HG03432 (cell line): Measurements from ENCODE around the gene LAPTM5.

Experiments
- ATAC-seq: cut with Tn5 transposase; IDR thresholded peaks from one replicate; pipeline ENCODE4 v1.9.1; 2021; ENCODE audit warnings: mild to moderate bottlenecking, moderate library complexity; ENCODE audit not compliant: unreplicated experiment

The LAPTM5 gene

GRCh38 chr1:30732277-30732996 lies 25.1 kb downstream of the LAPTM5 start:
- peak; percentile 47 for ATAC-seq

- no peak for ATAC-seq
These were observed 25.7 kb downstream of the LAPTM5 start for GRCh38 chr1:30731806-30732276.

GRCh38 chr1:30731109-30731805 lies 26.3 kb downstream of the LAPTM5 start:
- no peak for ATAC-seq

- peak; percentile 40 for ATAC-seq
These were observed 27.0 kb downstream of the LAPTM5 start for GRCh38 chr1:30730346-30731108.

GRCh38 chr1:30729901-30730300 lies 27.7 kb downstream of the LAPTM5 start:
- ATAC-seq = no peak

- ATAC-seq = no peak
These were observed 28.5 kb downstream of the LAPTM5 start for GRCh38 chr1:30728832-30729638.

GRCh38 chr1:30728340-30728739 lies 29.2 kb downstream of the LAPTM5 start:
- no peak for ATAC-seq

- ATAC-seq = no peak
These were observed 29.8 kb downstream of the LAPTM5 start for GRCh38 chr1:30727824-30728223.

GRCh38 chr1:30726773-30727684 lies 30.5 kb downstream of the LAPTM5 start:
- no peak for ATAC-seq

- ATAC-seq = no peak
These were observed 31.3 kb downstream of the LAPTM5 start for GRCh38 chr1:30726236-30726635.

GRCh38 chr1:30725450-30726095 lies 32.0 kb downstream of the LAPTM5 start:
- no peak for ATAC-seq

GRCh38 chr1:30724655-30725421 lies 32.7 kb downstream of the LAPTM5 start:
- no peak for ATAC-seq

GRCh38 chr1:30724175-30724574 lies 33.4 kb downstream of the LAPTM5 start:
- no peak for ATAC-seq

- ATAC-seq = no peak
These were observed 34.2 kb downstream of the LAPTM5 start, which contains the start of gene MATN1 for GRCh38 chr1:30723331-30723755. Gene MATN1, minus strand, starts transcription at chr1:30723585. Its CDS starts 34 bp downstream, at chr1:30723551.

GRCh38 chr1:30721812-30722537 lies 35.6 kb downstream of the LAPTM5 start:
- ATAC-seq = no peak

GRCh38 chr1:30721341-30721793 lies 36.2 kb downstream of the LAPTM5 start:
- no peak for ATAC-seq
